HepG2 (cell line): Measurements from ENCODE around the gene PPIA. TPM values are rescaled to one million over a fixed set of nuclear protein-coding genes. Genes with fewer than 3 reads are reported as not detected.

ENCODE experiments used
- ATAC-seq: fragments of 200-7000 bp; cut with Tn5 transposase; 3 replicates; pipeline ENCODE4 v1.9.1; 2020; ENCODE audit warnings: mild to moderate bottlenecking, moderate library complexity
- BruUV-seq: library from RNA; stranded (reverse); fragments of 400-500 nt; replicated peaks from 2 replicates; lab custom pipeline; 2021; lab: Mats Ljungman, UMichigan
- CTCF ChIA-PET: fragments of 300-600 bp; formaldehyde crosslinking; extraction: SDS; loops from one replicate; lab custom pipeline; 2021; ENCODE audit warnings: low total read pairs, inconsistent platforms, low intra/inter-chr PET ratio; lab: Yijun Ruan, JAX
- POLR2A ChIA-PET: fragments of 350-600 bp; sonication (Branson Sonifier 250); formaldehyde crosslinking; loops from one replicate; lab custom pipeline; 2020; ENCODE audit warnings: antibody characterized with exemption, inconsistent platforms; lab: Yijun Ruan, JAX
- DNase-seq: peaks from one replicate; pipeline ENCODE4 v3.0.0-alpha.2; 2015; ENCODE audit warnings: low spot score
- FAIRE-seq: peaks from 3 replicates; lab custom pipeline; 2011; peaks lifted over from hg19 to GRCh38; lab: Jason Lieb, UNC
- H2AFZ ChIP-seq: one replicate; pipeline ENCODE4 v1.6.1; 2011; ENCODE audit warnings: low read length, inconsistent platforms
- H3K27ac ChIP-seq: fragments of 300-600 bp; 3 replicates; pipeline ENCODE4 v1.8.0; 2011; ENCODE audit warnings: mixed run types, mild to moderate bottlenecking, mixed read lengths, low read length, inconsistent platforms; ENCODE audit not compliant: insufficient read depth; ENCODE audit errors: extremely low read length
- H3K27me3 ChIP-seq, 2 experiments: fragments of 200-600 bp in 1 of 2; 2 replicates in 1 of 2; 3 replicates in 1 of 2; pipeline versions ENCODE4 v1.6.0 to v1.8.0; 2011; ENCODE audit warnings: low read length in 2 of 2, mild to moderate bottlenecking in 2 of 2, moderate library complexity in 2 of 2, inconsistent platforms in 1 of 2; ENCODE audit not compliant: insufficient read depth in 2 of 2, control insufficient read depth in 1 of 2
- H3K36me3 ChIP-seq, 2 experiments: fragments of 200-600 bp in 1 of 2; replicated peaks in 1 of 2; 2 replicates in 1 of 2; 3 replicates in 1 of 2; pipeline versions ENCODE4 v1.5.1 to v1.8.0; 2011; ENCODE audit warnings: low read length in 2 of 2, inconsistent platforms in 1 of 2; ENCODE audit not compliant: insufficient read depth in 2 of 2, control insufficient read depth in 1 of 2
- H3K4me1 ChIP-seq: 2 replicates; pipeline ENCODE4 v1.5.1; 2012; ENCODE audit warnings: low read length, inconsistent platforms; ENCODE audit not compliant: insufficient read depth
- H3K4me2 ChIP-seq: 2 replicates; pipeline ENCODE4 v1.6.0; 2011; ENCODE audit warnings: low read depth, low read length, inconsistent platforms
- H3K4me3 ChIP-seq, 3 experiments: fragments of 200-600 bp in 1 of 3; sonication (generic), shearing (Covaris generic) in 1 of 3; replicated peaks in 1 of 3; 2 replicates each; pipeline ENCODE4 v1.5.1; 2011 to 2016; ENCODE audit warnings: low read length in 3 of 3, inconsistent platforms in 2 of 3, low read depth in 2 of 3, mild to moderate bottlenecking in 2 of 3, control low read depth in 1 of 3, mixed read lengths in 1 of 3; ENCODE audit not compliant: insufficient read depth in 1 of 3
- H3K79me2 ChIP-seq: one replicate; pipeline ENCODE4 v1.6.1; 2011; ENCODE audit warnings: low read length, inconsistent platforms; ENCODE audit not compliant: insufficient read depth
- H3K9ac ChIP-seq: 2 replicates; pipeline ENCODE4 v1.6.0; 2011; ENCODE audit warnings: mild to moderate bottlenecking, low read depth, low read length, inconsistent platforms; ENCODE audit not compliant: insufficient read depth
- H3K9me3 ChIP-seq: 2 replicates; pipeline ENCODE4 v1.5.1; 2012; ENCODE audit warnings: mild to moderate bottlenecking, low read length
- H4K20me1 ChIP-seq: 2 replicates; pipeline ENCODE4 v1.6.0; 2011; ENCODE audit warnings: inconsistent platforms, mild to moderate bottlenecking, low read length, moderate library complexity; ENCODE audit not compliant: insufficient read depth
- AHDC1 ChIP-seq: sonication (generic); formaldehyde crosslinking; IDR thresholded peaks from 2 replicates; pipeline ENCODE4 v1.5.1; 2020; ENCODE audit warnings: mild to moderate bottlenecking, missing genetic modification reagents, borderline replicate concordance
- NRL ChIP-seq: sonication (generic); formaldehyde crosslinking; IDR thresholded peaks from 2 replicates; pipeline ENCODE4 v1.5.0; 2020; ENCODE audit warnings: missing genetic modification reagents, mild to moderate bottlenecking, moderate library complexity, borderline replicate concordance
- ZNF12 ChIP-seq: sonication (generic); formaldehyde crosslinking; IDR thresholded peaks from 2 replicates; pipeline ENCODE4 v1.5.0; 2020; ENCODE audit warnings: missing genetic modification reagents
- ZNF24 ChIP-seq: fragments of 450-650 bp; IDR thresholded peaks from 2 replicates; pipeline ENCODE4 v1.6.1; 2017; ENCODE audit warnings: antibody characterized with exemption, mild to moderate bottlenecking
- ZNF281 ChIP-seq: sonication (generic); formaldehyde crosslinking; IDR thresholded peaks from 2 replicates; pipeline ENCODE4 v1.4.0; 2020; ENCODE audit warnings: missing genetic modification reagents, borderline replicate concordance
- ZNF292 ChIP-seq: sonication (generic); formaldehyde crosslinking; IDR thresholded peaks from 2 replicates; pipeline ENCODE4 v1.8.1; 2022; ENCODE audit warnings: mild to moderate bottlenecking, low read depth, missing genetic modification reagents, borderline replicate concordance
- ZNF337 ChIP-seq: sonication (generic); formaldehyde crosslinking; IDR thresholded peaks from 2 replicates; pipeline ENCODE4 v1.5.1; 2020; ENCODE audit warnings: missing genetic modification reagents, low read depth, mild to moderate bottlenecking, borderline replicate concordance
- ZNF891 ChIP-seq: sonication (generic); formaldehyde crosslinking; IDR thresholded peaks from 2 replicates; pipeline ENCODE4 v1.5.0; 2020; ENCODE audit warnings: mild to moderate bottlenecking, missing genetic modification reagents
- WGBS: methylation state at CpG from one replicate; pipeline ENCODE4 v1.1.6; 2017; ENCODE audit warnings: low lambda C conversion rate; 5-methylcytosine and 5-hydroxymethylcytosine counted together
- in situ Hi-C: cut with HindIII; loops from 2 replicates; pipeline ENCODE4 v1.10.0; 2017; ENCODE audit warnings: low pct_unique_long_range_greater_than_20kb; ENCODE audit not compliant: extremely low pct_ligation_motif_present
- intact Hi-C: fragments of 100-400 bp; cut with micrococcal nuclease; formaldehyde crosslinking; loops from one replicate; pipeline ENCODE4 v1.10.0; 2022; ENCODE audit not compliant: unreplicated experiment
- polyA plus RNA-seq, 8 experiments: library from polyadenylated mRNA; depleted of rRNA in 3 of 8; stranded (reverse) in 7 of 8; unstranded in 1 of 8; fragments of >200 nt; fragmentation: Illumina TruSeq in 4 of 8; extraction: Trizol in 4 of 8; gene quantifications; 2 replicates each; pipeline versions ENCODE4 v1.2.1 to v1.2.3, GENCODE V29; 2011 to 2016; ENCODE audit warnings: low read depth in 4 of 8, missing spikeins in 1 of 8, mixed read lengths in 1 of 8; ENCODE audit not compliant: insufficient read depth in 1 of 8
- total RNA-seq, 5 experiments: library from RNA; depleted of rRNA; stranded (reverse); fragments of >200 nt; fragmentation: Illumina TruSeq; extraction: Trizol; gene quantifications; 2 replicates each; pipeline ENCODE4 v1.2.3, GENCODE V29; 2016; ENCODE audit warnings: low read depth in 1 of 5
- TF ChIP-seq, protein P1 (sequence below): sonication (generic); formaldehyde crosslinking; IDR thresholded peaks from 2 replicates; pipeline ENCODE4 v1.5.0; 2020; ENCODE audit warnings: mild to moderate bottlenecking, missing genetic modification reagents

The PPIA gene
- total and polyA plus RNA-seq, 2 of the 13 experiments (the other 11 are each of a cell fraction or from before 2014, with no cell fraction given), result 2,268 to 3,010 TPM

GRCh38 chr7:44761207-44762161 lies 35.0 kb upstream of the PPIA start (continued):
- no peak for TF ChIP-seq ZNF337 (CRISPR knock-in tag)
- TF ChIP-seq ZNF292 (CRISPR knock-in tag), result no peak
- no peak for TF ChIP-seq ZNF891 (CRISPR knock-in tag)
- TF ChIP-seq, protein P1, sequence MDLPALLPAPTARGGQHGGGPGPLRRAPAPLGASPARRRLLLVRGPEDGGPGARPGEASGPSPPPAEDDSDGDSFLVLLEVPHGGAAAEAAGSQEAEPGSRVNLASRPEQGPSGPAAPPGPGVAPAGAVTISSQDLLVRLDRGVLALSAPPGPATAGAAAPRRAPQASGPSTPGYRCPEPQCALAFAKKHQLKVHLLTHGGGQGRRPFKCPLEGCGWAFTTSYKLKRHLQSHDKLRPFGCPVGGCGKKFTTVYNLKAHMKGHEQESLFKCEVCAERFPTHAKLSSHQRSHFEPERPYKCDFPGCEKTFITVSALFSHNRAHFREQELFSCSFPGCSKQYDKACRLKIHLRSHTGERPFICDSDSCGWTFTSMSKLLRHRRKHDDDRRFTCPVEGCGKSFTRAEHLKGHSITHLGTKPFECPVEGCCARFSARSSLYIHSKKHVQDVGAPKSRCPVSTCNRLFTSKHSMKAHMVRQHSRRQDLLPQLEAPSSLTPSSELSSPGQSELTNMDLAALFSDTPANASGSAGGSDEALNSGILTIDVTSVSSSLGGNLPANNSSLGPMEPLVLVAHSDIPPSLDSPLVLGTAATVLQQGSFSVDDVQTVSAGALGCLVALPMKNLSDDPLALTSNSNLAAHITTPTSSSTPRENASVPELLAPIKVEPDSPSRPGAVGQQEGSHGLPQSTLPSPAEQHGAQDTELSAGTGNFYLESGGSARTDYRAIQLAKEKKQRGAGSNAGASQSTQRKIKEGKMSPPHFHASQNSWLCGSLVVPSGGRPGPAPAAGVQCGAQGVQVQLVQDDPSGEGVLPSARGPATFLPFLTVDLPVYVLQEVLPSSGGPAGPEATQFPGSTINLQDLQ (CRISPR knock-in tag), result no peak

DNA sequence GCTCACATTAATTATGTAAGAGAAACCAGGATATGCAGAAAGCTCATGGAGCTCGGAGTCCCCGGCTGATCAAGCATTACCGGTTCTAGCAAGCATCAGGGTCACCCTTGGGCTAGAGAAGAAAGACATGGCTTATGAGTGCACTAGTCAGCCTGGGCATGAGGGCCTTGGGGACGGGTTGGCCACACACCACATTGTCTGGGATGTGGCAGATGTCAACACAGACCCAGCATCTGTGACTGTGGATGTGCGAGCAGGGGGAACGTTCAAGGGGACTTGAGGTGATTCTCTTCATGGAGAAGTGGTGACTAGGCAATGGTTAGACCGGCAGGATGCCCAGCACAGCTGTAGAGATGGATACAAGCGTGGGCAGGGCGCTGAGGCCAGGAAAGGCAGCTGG lies 34.2 kb upstream of the PPIA start:
- H3K27me3 ChIP-seq, result no peaks in the 10 kb centered on the region
- H3K4me2 ChIP-seq, result no peak overlapping the region
- H3K4me1 ChIP-seq, result no peaks in the 10 kb centered on the region
- H2AFZ ChIP-seq, result no peak overlapping the region
- DNase-seq (no peak), FAIRE-seq (no peak), ATAC-seq (no peak)
- CTCF ChIA-PET, result no interaction called here
- peaks cover 37 to 50% of the 10 kb centered on the region in 2 experiments; a peak in 4 of 5 replicates for H3K36me3 ChIP-seq
- no peaks in the 10 kb centered on the region for H4K20me1 ChIP-seq
- in situ Hi-C loops, result loop anchor here (25.0 kb wide), 1 partner anchor 175 kb away; the partner anchor contains the start of gene TMED4
- WGBS, result 94% methylated on average over 9 of the region's 9 CpGs
- H3K9ac ChIP-seq, result no peak overlapping the region
- POLR2A ChIA-PET, result no interaction called here
- no peaks in the 10 kb centered on the region for H3K9me3 ChIP-seq
- no peaks in the 10 kb centered on the region for H3K79me2 ChIP-seq
- intact Hi-C loops, result no loop called here
- no peak overlapping the region for H3K4me3 ChIP-seq
- BruUV-seq, result no TSS peak
- H3K27ac ChIP-seq, result no peak overlapping the region
- TF ChIP-seq ZNF281 (CRISPR knock-in tag) (no peak), ZNF24 (no peak), ZNF12 (no peak), NRL (CRISPR knock-in tag) (no peak), AHDC1 (no peak)
